Measurements from ENCODE around the gene PLIN5.

GRCh38 chr19:4571305-4571917 lies 36.4 kb upstream of the PLIN5 start:
- no peak for TF ChIP-seq POLR2A (IDR thresholded peaks at IDR 0.05; ENCODE audit: borderline replicate concordance, extremely low read depth, insufficient read depth, insufficient read length)
- TF ChIP-seq CEBPB (IDR thresholded peaks at IDR 0.05; ENCODE audit: low read depth): no peak
- no peak for TF ChIP-seq CTCF (IDR thresholded peaks at IDR 0.05 in 2 of 3, conservative IDR thresholded peaks at IDR 0.05 in 1 of 3; ENCODE audit: borderline replicate concordance in 1 of 3, insufficient read depth in 1 of 3, low read depth in 2 of 3, low read length in 2 of 3)
- no peak for TF ChIP-seq ZNF274 (IDR thresholded peaks at IDR 0.05; ENCODE audit: low read depth, low read length)
- TF ChIP-seq JUND (IDR thresholded peaks at IDR 0.05): no peak
- TF ChIP-seq RAD21 (IDR thresholded peaks at IDR 0.05; ENCODE audit: low read depth): no peak

Data from HCT116 (cell line).